KOPT-K1 (cell line): ENCODE measurements around the gene BCL3.

Source experiments
- H3K27ac ChIP-seq: fragments of 200-600 bp; sonication (generic); 2 replicates; pipeline ENCODE4 v1.5.1; 2016; ENCODE audit warnings: antibody characterized with exemption, mild to moderate bottlenecking, low read depth, low read length; ENCODE audit not compliant: poor library complexity, severe bottlenecking
- H3K36me3 ChIP-seq: fragments of 200-600 bp; sonication (generic); 2 replicates; pipeline ENCODE4 v1.5.1; 2017; ENCODE audit warnings: antibody characterized with exemption, mild to moderate bottlenecking, low read length, moderate library complexity; ENCODE audit not compliant: insufficient read depth
- H3K9me3 ChIP-seq: fragments of 200-600 bp; sonication (generic); 2 replicates; pipeline ENCODE4 v1.5.1; 2017; ENCODE audit warnings: antibody characterized with exemption, low read length, mild to moderate bottlenecking; ENCODE audit not compliant: insufficient read depth, poor library complexity, severe bottlenecking

BCL3 gene

GRCh38 chr19:44803442-44804428 is 55.2 kb downstream of the BCL3 start:
- Histone ChIP-seq H3K9me3 (no peaks in the 10 kb centered on the region), H3K27ac (no peak overlapping the region), H3K36me3 (no peaks in the 10 kb centered on the region)

GRCh38 chr19:44806291-44806690 is 57.8 kb downstream of the BCL3 start:
- Histone ChIP-seq H3K36me3 (no peaks in the 10 kb centered on the region), H3K27ac (no peak overlapping the region), H3K9me3 (no peaks in the 10 kb centered on the region)

GRCh38 chr19:44807162-44807561 is 58.7 kb downstream of the BCL3 start:
- Histone ChIP-seq H3K9me3 (no peaks in the 10 kb centered on the region), H3K36me3 (no peaks in the 10 kb centered on the region), H3K27ac (no peak overlapping the region)

GRCh38 chr19:44807652-44808462 is 59.3 kb downstream of the BCL3 start:
- no peaks in the 10 kb centered on the region for H3K36me3 ChIP-seq
- no peak overlapping the region for H3K27ac ChIP-seq
- H3K9me3 ChIP-seq: no peaks in the 10 kb centered on the region

GRCh38 chr19:44808463-44809371 is 60.2 kb downstream of the BCL3 start, which contains the start of gene BCAM:
BCAM (plus strand) TSS chr19:44809103; CDS start chr19:44809125, 22 bp downstream.
- no peak within 1 kb of the TSS for H3K27ac ChIP-seq
- H3K36me3 ChIP-seq: no peaks in the 10 kb centered on the region
- no peaks in the 10 kb centered on the region for H3K9me3 ChIP-seq
